Prostate gland (tissue), 2 donors: ENCODE results near the gene GBGT1. TPM values are rescaled to one million over a fixed set of nuclear protein-coding genes. Genes with fewer than 3 reads are reported as not detected.
A peak's percentile ranks its signal among the peaks of the same experiment; 100 is the strongest.

ENCODE experiments used
- DNase-seq: peaks from one replicate; pipeline ENCODE4 v3.0.0-alpha.2; 2019; ENCODE audit warnings: low spot score
- H3K27ac ChIP-seq, 2 donors: fragments of 200-600 bp; sonication (generic); 2 replicates each; pipeline ENCODE4 v1.5.1; 2017 to 2019
- H3K27me3 ChIP-seq: fragments of 200-600 bp; sonication (generic); replicated peaks from 2 replicates; pipeline ENCODE4 v1.5.1; 2019; ENCODE audit not compliant: insufficient read depth
- H3K36me3 ChIP-seq, 2 donors: fragments of 200-600 bp; sonication (generic); 1 replicate in 1 of 2; 2 replicates in 1 of 2; pipeline versions ENCODE4 v1.5.1 to v1.8.1; 2017 to 2019
- H3K4me1 ChIP-seq: fragments of 200-600 bp; sonication (generic); replicated peaks from 2 replicates; pipeline ENCODE4 v1.5.1; 2019
- H3K4me3 ChIP-seq, 2 donors: fragments of 200-600 bp; sonication (generic); 2 replicates each; pipeline ENCODE4 v1.5.1; 2017 to 2019
- H3K9me3 ChIP-seq: fragments of 200-600 bp; sonication (generic); 2 replicates; pipeline ENCODE4 v1.5.1; 2017
- POLR2A ChIP-seq: fragments of 450-650 bp; IDR thresholded peaks from one replicate; pipeline ENCODE4 v1.6.1; 2016; ENCODE audit warnings: antibody characterized with exemption, mild to moderate bottlenecking
- POLR2AphosphoS5 ChIP-seq: sonication (generic); formaldehyde crosslinking; IDR thresholded peaks from one replicate; pipeline ENCODE4 v1.6.1; 2017; ENCODE audit warnings: antibody characterized with exemption
- WGBS: methylation state at CpG from one replicate; pipeline ENCODE4 v1.1.5; 2018; 5-methylcytosine and 5-hydroxymethylcytosine counted together
- intact Hi-C: fragments of 100-400 bp; cut with DNase I; formaldehyde crosslinking; loops from one replicate; pipeline ENCODE4 v1.14.2; 2022
- total RNA-seq, 2 donors: library from RNA; depleted of rRNA; stranded (reverse); fragments of >200 nt; gene quantifications; one replicate each; pipeline ENCODE4 v1.1.0, GENCODE V29; 2016
- TF ChIP-seq, protein P1 (sequence below), 4 experiments: fragments of 200-600 bp in 2 of 4; fragments of 450-650 bp in 2 of 4; sonication (generic) in 2 of 4; IDR thresholded peaks; 1 replicate in 3 of 4; 2 replicates in 1 of 4; pipeline ENCODE4 v1.5.1; 2016 to 2019; ENCODE audit warnings: antibody characterized with exemption in 4 of 4, mild to moderate bottlenecking in 2 of 4, moderate library complexity in 2 of 4

Gene GBGT1
- total RNA-seq, 2 donors from 2014 or later = 10.7 to 14.0 TPM

DNA sequence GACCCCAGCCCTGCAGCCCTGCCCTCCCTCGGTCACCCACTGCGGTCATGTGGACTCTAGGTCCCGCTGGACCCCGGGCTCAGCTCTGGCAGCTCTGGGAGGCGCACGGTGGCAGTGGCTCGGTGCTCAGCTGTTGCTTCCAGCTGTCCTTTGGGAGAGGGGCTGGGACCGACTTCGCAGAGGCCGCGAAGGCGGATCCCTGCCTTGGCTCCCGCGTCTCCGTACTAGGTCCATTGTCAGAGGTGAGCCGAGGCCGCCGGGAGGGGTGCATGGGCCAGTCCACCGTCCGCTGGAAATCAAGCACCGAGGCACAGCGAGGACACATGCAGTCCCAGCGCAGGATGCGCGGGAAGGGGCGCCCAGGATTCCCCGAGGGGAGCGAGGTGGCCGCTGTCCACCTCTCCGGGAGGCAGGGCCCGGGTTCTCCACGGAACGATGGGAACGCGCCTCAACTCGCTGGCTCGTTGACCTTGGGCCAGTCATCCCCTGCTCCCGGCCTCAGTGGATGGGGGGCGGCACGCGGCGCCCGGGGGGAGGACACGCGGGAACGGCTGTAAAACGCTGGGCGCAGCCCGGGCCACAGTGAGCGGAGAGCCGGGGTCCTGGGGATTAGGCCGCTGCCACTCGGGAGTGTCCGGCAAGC, 732 bp downstream of the GBGT1 start:
- H3K9me3 ChIP-seq = no peaks in the 10 kb centered on the region
- peak overlapping the region; percentile 58 to 60 for H3K27ac ChIP-seq
- intact Hi-C loops = no loop called here
- no peaks in the 10 kb centered on the region for H3K27me3 ChIP-seq
- DNase-seq = no peak
- peak overlapping the region; percentile 57 to 58 for H3K4me3 ChIP-seq
- no peaks in the 10 kb centered on the region for H3K36me3 ChIP-seq
- WGBS = 24% methylated on average over 52 of the region's 54 CpGs
- TF ChIP-seq, protein P1, sequence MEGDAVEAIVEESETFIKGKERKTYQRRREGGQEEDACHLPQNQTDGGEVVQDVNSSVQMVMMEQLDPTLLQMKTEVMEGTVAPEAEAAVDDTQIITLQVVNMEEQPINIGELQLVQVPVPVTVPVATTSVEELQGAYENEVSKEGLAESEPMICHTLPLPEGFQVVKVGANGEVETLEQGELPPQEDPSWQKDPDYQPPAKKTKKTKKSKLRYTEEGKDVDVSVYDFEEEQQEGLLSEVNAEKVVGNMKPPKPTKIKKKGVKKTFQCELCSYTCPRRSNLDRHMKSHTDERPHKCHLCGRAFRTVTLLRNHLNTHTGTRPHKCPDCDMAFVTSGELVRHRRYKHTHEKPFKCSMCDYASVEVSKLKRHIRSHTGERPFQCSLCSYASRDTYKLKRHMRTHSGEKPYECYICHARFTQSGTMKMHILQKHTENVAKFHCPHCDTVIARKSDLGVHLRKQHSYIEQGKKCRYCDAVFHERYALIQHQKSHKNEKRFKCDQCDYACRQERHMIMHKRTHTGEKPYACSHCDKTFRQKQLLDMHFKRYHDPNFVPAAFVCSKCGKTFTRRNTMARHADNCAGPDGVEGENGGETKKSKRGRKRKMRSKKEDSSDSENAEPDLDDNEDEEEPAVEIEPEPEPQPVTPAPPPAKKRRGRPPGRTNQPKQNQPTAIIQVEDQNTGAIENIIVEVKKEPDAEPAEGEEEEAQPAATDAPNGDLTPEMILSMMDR (IDR thresholded peaks at IDR 0.05) = no peak
- TF ChIP-seq POLR2AphosphoS5 = no peak
- no peak for TF ChIP-seq POLR2A
- peaks cover 8% of the 10 kb centered on the region for H3K4me1 ChIP-seq

DNA sequence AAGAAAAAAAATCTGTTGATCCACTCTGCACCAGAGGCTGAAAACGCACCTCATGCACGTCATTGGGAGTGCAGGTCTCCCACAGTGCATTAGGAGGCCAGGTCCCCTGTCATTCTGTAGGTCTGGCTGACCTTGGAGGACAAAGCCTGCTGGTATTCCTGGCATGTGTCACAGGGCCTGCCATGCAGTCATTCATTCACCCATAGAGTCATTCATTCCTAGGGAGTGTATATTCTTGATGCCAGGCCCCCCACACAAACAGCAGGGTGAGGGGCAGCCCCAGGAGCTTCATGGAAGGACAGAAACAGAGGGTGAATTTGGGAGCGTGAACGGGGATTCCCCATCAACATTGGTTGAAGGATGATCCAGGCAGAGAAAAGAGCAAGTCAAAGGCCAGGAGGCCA, 2.2 kb downstream of the GBGT1 start:
- DNase-seq = no peak
- Histone ChIP-seq H3K4me3 (no peak overlapping the region), H3K4me1 (peaks cover 8% of the 10 kb centered on the region), H3K27me3 (no peaks in the 10 kb centered on the region), H3K9me3 (no peaks in the 10 kb centered on the region), H3K27ac (no peak overlapping the region), H3K36me3 (no peaks in the 10 kb centered on the region)
- 80% methylated on average over 4 of the region's 4 CpGs for WGBS
- TF ChIP-seq, protein P1 (IDR thresholded peaks at IDR 0.05) = no peak
- no peak for TF ChIP-seq POLR2A
- TF ChIP-seq POLR2AphosphoS5 = no peak
- intact Hi-C loops = no loop called here

DNA sequence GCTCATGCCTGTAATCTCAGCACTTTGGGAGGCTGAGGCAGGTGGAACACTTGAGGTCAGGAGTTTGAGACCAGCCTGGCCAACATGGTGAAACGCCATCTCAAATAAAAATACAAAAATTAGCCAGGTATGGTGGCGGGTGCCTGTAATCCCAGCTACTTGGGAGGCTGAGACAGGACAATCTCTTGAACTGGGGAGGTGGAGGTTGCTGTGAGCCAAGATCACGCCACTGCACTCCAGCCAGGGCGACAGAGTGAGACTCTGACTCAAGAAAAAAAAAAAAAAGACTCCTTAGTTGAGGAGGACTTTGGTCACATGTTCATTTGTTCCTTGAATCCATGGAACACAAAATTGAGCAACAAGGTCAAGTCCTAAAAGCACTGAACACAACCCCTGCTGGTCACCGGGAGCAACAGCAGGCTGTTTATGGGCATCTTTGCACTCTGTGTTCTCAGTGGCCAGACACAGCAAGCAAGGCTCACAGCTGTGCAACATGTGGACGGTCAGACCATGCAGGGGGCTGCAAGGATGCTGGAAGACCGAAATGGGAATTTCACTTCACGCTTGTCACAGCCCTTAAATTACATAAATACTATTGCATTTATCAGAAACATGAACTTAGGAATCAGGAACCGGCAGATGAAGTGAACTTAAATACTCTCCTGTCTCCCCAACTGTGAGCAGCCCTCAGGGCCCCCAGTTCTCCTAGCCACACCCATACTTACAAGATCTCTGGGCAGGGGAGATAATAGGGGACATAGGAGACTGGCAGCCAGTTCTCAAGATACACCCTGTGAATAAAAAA, 2.8 kb downstream of the GBGT1 start:
- Histone ChIP-seq H3K36me3 (no peaks in the 10 kb centered on the region), H3K9me3 (no peaks in the 10 kb centered on the region), H3K27me3 (no peaks in the 10 kb centered on the region), H3K4me3 (no peak overlapping the region), H3K4me1 (peaks cover 8% of the 10 kb centered on the region), H3K27ac (no peak overlapping the region)
- intact Hi-C loops = no loop called here
- TF ChIP-seq POLR2A (no peak), POLR2AphosphoS5 (peak; percentile 65)
- TF ChIP-seq, protein P1 (IDR thresholded peaks at IDR 0.05) = peak in 3 of 4 experiments; percentile 48 to 71 (median 55)
- 71% methylated on average over 9 of the region's 9 CpGs for WGBS
- DNase-seq = no peak

DNA sequence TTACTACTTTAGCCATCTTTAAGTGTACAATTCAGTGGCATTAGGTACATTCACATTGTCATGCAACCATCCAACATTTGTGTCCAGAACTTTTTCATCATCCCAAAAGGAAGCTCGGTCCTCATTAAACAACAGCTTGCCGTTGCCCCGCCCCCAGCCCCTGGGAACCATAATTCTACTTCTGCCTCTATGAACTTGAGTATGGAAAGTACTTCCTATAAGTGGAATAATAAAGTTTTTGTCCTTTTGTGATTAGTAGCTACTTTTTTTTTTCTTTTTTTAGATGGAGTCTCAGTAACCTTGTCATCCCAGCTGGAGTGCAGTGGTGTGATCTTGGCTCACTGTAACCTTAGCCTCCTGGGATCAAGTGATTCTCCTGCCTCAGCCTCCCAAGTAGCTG, 5.0 kb downstream of the GBGT1 start:
- intact Hi-C loops = no loop called here
- Histone ChIP-seq H3K27me3 (no peaks in the 10 kb centered on the region), H3K4me1 (peaks cover 3% of the 10 kb centered on the region), H3K36me3 (no peaks in the 10 kb centered on the region), H3K9me3 (no peaks in the 10 kb centered on the region), H3K27ac (no peak overlapping the region), H3K4me3 (no peak overlapping the region)
- no peak for DNase-seq
- no peak for TF ChIP-seq POLR2AphosphoS5
- TF ChIP-seq POLR2A = no peak
- TF ChIP-seq, protein P1 (IDR thresholded peaks at IDR 0.05) = no peak
- 92% methylated on average over 3 of the region's 3 CpGs for WGBS

DNA sequence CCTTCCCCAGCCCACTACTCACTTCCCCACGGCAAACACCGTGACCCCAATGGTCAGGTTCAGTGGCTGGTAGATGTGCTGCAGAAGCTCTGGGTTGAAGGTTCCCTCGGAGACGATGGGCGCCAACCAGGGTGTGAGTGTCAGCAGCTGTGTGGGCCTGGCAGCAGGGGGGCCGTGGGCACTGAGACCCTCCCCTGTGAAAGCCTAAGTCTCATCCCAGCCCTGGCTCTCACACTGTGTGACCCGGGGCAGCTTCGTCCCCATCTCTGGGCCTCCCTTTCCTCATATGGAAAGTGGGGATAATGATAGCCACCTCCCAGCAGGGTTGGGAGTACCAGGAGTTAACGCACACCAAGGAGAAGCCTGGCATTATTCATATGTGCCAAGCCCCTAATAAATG, 8.6 kb downstream of the GBGT1 start:
- DNase-seq = no peak
- no peaks in the 10 kb centered on the region for H3K27me3 ChIP-seq
- no peaks in the 10 kb centered on the region for H3K9me3 ChIP-seq
- WGBS = 61% methylated on average over 8 of the region's 9 CpGs
- no peaks in the 10 kb centered on the region for H3K36me3 ChIP-seq
- no peaks in the 10 kb centered on the region for H3K4me1 ChIP-seq
- intact Hi-C loops = no loop called here
- TF ChIP-seq POLR2A (no peak), POLR2AphosphoS5 (no peak)
- TF ChIP-seq, protein P1 (IDR thresholded peaks at IDR 0.05) = no peak
- no peak overlapping the region for H3K4me3 ChIP-seq
- H3K27ac ChIP-seq = no peak overlapping the region
